Fibroblast of mammary gland (primary cell): ENCODE measurements around the gene FRMD4B.
A peak's percentile ranks its signal among the peaks of the same experiment; 100 is the strongest.

Source experiments
- DNase-seq: peaks from one replicate; pipeline ENCODE4 v3.0.0-alpha.2; 2010; ENCODE audit warnings: low read depth
- H3K4me3 ChIP-seq: 2 replicates; pipeline ENCODE4 v1.5.1; 2011; ENCODE audit warnings: low read depth, mild to moderate bottlenecking, low read length, moderate library complexity; ENCODE audit not compliant: control insufficient read depth
- TF ChIP-seq, protein P1 (sequence below): conservative IDR thresholded peaks from 2 replicates; pipeline ENCODE4 v1.5.1; 2011; ENCODE audit warnings: low read depth, low read length, inconsistent platforms; ENCODE audit not compliant: control insufficient read depth, insufficient read depth

FRMD4B gene

DNA sequence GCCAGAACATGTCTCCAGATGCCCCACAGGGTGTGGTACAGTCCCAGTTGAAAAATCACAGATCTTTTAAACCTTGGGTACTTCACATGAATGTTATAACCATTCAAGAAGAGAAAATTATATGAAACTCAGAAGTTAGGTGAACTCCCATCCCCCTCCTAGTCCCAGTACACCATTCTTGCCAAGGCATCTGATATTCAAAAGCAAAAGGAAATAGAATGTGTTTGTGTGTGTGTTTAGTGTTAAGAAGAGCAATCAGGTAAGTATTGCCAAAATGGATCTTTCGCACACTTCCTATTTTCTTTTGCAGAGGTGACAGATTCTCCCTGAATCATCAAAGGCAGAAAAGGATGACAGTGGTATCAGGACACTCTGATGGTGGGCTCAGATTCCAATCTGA lies 219.4 kb downstream of the FRMD4B start:
- no peak for DNase-seq
- no peak overlapping the region for H3K4me3 ChIP-seq
- TF ChIP-seq, protein P1, sequence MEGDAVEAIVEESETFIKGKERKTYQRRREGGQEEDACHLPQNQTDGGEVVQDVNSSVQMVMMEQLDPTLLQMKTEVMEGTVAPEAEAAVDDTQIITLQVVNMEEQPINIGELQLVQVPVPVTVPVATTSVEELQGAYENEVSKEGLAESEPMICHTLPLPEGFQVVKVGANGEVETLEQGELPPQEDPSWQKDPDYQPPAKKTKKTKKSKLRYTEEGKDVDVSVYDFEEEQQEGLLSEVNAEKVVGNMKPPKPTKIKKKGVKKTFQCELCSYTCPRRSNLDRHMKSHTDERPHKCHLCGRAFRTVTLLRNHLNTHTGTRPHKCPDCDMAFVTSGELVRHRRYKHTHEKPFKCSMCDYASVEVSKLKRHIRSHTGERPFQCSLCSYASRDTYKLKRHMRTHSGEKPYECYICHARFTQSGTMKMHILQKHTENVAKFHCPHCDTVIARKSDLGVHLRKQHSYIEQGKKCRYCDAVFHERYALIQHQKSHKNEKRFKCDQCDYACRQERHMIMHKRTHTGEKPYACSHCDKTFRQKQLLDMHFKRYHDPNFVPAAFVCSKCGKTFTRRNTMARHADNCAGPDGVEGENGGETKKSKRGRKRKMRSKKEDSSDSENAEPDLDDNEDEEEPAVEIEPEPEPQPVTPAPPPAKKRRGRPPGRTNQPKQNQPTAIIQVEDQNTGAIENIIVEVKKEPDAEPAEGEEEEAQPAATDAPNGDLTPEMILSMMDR: no peak

DNA sequence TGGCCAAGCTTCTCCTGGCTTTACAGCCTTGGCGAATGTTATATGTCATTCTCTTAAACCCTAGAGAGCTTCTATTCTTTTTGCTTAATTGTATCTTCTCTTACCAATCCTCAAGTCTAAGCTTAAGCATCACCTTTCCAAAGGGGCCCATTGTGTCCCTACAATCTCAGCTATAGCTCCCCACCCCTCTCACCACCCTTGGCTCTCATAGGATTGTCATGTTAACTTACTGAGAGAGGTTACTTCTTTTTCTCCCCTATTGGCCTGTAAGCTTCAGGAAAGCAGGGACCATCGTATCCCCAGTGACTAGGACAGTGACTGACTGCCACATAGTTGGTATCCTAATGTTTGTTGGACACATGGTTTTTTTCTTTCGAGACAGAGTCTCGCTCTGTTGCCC lies 220.1 kb downstream of the FRMD4B start:
- TF ChIP-seq, protein P1: no peak
- no peak overlapping the region for H3K4me3 ChIP-seq
- DNase-seq: no peak

DNA sequence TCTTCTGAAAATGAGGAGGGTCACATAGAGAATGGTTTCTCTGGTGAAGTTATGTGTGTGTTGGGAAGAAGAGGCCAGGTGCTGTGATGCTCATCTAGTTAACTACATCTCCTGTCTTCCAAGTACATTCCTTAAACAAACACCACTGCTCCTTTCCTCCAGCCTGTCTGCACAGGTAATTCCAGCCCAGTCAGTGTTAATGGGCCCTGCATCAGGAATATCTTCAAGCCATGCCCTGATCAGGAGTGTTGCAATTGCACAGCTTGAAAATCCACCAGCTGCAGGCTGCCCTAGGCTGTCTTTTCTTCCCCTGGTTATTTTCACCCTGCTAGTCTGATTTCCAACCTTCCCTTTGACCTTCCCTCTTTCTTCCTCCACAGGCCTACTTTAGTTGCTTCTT lies 221.6 kb downstream of the FRMD4B start:
- TF ChIP-seq, protein P1: no peak
- no peak overlapping the region for H3K4me3 ChIP-seq
- no peak for DNase-seq

DNA sequence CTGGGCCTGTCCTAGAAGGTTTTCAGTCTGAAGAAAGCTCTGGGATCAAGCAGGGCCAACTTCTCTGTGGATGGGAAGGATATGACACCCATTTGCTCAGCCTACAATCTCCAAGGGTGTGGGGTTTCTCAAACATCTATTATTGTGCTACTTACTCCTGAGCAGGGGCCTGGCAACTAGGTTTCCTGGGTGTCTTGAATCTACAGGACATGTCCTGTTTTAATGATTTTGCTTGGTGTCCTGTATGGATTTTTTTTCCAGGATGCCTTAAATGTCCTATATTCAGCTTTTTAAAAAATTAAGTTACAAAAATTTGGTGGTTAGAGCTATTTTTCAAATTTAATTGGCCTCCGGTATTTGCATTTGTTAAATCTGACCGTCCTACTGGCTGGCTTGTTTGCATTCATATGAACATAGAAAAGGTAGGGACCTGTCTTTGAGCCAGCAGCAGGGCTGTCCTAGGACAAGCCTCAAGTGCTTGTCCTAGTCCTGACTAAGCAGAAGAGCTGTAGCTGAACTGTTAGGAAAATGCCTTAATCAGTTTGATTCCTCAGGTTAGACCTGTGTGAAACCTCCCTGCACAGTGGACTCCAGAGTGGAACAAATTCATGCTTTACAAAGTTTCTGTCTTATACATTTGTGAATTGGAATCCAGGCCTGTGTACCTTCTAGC lies 223.4 kb downstream of the FRMD4B start:
- no peak overlapping the region for H3K4me3 ChIP-seq
- DNase-seq: no peak
- TF ChIP-seq, protein P1: no peak

DNA sequence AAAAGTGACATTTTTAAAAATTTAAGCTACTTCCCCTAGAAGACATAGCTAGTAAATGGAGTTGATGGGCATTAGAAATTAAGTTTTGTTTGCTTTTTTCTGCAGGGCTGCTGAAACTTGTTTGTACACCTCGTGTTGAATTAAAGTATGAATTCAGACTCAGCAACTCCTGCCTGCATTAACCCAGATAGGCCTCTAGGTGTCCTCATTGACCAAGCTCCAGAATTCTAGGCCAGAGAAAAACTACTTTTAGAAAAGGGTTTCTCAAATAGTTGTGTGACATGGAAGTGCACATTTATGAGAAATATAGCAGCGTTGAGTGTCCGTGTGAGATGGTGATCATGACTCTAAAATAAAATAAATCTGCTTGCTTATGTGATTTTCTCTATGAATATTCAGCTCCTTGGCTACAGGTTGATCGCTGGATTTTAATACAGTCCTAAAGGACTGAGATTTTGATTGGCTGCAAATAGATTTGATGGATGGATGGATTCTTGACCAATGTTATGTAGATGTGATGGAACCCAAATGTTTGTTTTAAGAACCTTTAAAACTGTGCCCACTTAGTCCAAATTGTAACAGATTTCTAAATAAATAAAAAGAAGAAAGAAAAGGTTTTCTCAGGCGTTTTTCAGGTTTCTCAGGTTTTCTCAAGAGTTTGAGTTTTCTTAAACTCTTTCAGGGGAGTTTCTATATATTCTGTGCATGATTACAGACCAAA lies 224.1 kb downstream of the FRMD4B start:
- peak; percentile 63 for DNase-seq
- H3K4me3 ChIP-seq: no peak overlapping the region
- TF ChIP-seq, protein P1: peak; percentile 94

DNA sequence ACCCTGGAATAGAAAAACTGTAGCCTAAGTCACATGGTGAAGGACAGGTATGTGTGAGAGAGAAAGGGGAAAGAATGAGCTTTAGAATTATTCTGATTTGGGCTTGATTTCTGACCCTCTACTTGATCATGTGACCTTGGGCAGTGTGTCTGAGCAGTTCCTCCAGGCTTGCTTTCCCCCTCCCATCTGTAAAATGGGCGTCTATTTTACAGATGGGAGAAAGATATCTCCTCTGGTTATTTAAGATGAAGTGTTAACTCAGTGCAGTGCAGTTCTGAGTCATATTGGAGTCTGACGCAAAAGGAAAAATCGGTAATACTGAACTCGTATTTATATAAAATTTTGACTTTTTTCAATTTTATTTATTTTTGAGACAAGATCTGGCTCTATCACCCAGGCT lies 225.4 kb downstream of the FRMD4B start:
- TF ChIP-seq, protein P1: no peak
- H3K4me3 ChIP-seq: no peak overlapping the region
- no peak for DNase-seq

DNA sequence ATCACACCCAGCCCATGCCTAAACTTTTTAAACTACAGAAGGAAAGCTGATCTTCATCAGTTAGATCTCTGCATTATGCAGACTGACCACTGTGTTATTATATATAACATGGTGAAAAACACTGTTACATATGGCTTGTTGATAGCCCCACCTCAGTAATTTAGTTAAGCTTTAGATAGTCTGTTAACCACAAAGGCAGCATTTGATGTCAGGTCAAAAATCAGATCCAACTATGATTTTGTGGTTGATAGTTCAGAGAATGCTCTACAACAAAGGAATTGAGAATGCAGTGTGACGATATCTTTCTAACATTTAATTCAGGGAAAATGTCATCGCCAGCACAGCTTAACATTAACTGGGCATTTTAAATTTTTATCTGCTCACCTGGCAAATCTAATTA lies 225.8 kb downstream of the FRMD4B start:
- TF ChIP-seq, protein P1: no peak
- no peak for DNase-seq
- H3K4me3 ChIP-seq: no peak overlapping the region
